Suprapubic skin (tissue), 4 donors: ENCODE measurements around the gene ZBTB7B. TPM values are rescaled to one million over a fixed set of nuclear protein-coding genes. Genes with fewer than 3 reads are reported as not detected.

Experiments
- DNase-seq, 2 donors: peaks; one replicate each; pipeline ENCODE4 v3.0.0-alpha.2; 2019; ENCODE audit warnings: low spot score in 2 of 2
- H3K27ac ChIP-seq: fragments of 200-600 bp; sonication (generic); one replicate; pipeline ENCODE4 v1.5.1; 2019
- H3K27me3 ChIP-seq: fragments of 200-600 bp; sonication (generic); one replicate; pipeline ENCODE4 v1.5.1; 2019
- H3K36me3 ChIP-seq: fragments of 200-600 bp; sonication (generic); one replicate; pipeline ENCODE4 v1.5.1; 2019
- H3K4me1 ChIP-seq: fragments of 200-600 bp; sonication (generic); one replicate; pipeline ENCODE4 v1.5.1; 2019
- H3K4me3 ChIP-seq: fragments of 200-600 bp; sonication (generic); one replicate; pipeline ENCODE4 v1.5.1; 2019; ENCODE audit warnings: mild to moderate bottlenecking
- H3K9me3 ChIP-seq: fragments of 200-600 bp; sonication (generic); one replicate; pipeline ENCODE4 v1.5.1; 2019
- CTCF ChIP-seq, 2 donors: fragments of 200-600 bp in 1 of 2; fragments of 450-650 bp in 1 of 2; sonication (generic) in 1 of 2; IDR thresholded peaks; one replicate each; pipeline ENCODE4 v1.5.1; 2016 to 2019; ENCODE audit warnings: antibody characterized with exemption in 2 of 2, mild to moderate bottlenecking in 1 of 2, moderate library complexity in 1 of 2
- EP300 ChIP-seq: sonication (generic); formaldehyde crosslinking; IDR thresholded peaks from one replicate; pipeline ENCODE4 v1.6.1; 2017; ENCODE audit warnings: antibody characterized with exemption
- POLR2A ChIP-seq, 2 donors: fragments of 450-650 bp; IDR thresholded peaks; one replicate each; pipeline ENCODE4 v1.6.1; 2017; ENCODE audit warnings: antibody characterized with exemption in 2 of 2, mild to moderate bottlenecking in 2 of 2, moderate library complexity in 2 of 2
- POLR2AphosphoS5 ChIP-seq, 3 donors: sonication (generic); formaldehyde crosslinking; IDR thresholded peaks; one replicate each; pipeline ENCODE4 v1.6.1; 2017; ENCODE audit warnings: antibody characterized with exemption in 3 of 3
- WGBS: methylation state at CpG from one replicate; pipeline ENCODE4 v1.1.5; 2018; 5-methylcytosine and 5-hydroxymethylcytosine counted together
- total RNA-seq, 4 donors: library from RNA; depleted of rRNA; stranded (reverse); fragments of >200 nt; gene quantifications; one replicate each; pipeline ENCODE4 v1.1.0, GENCODE V29; 2016

The ZBTB7B gene
- total RNA-seq, 4 donors from 2014 or later: 238 to 243 (median 239) TPM

DNA sequence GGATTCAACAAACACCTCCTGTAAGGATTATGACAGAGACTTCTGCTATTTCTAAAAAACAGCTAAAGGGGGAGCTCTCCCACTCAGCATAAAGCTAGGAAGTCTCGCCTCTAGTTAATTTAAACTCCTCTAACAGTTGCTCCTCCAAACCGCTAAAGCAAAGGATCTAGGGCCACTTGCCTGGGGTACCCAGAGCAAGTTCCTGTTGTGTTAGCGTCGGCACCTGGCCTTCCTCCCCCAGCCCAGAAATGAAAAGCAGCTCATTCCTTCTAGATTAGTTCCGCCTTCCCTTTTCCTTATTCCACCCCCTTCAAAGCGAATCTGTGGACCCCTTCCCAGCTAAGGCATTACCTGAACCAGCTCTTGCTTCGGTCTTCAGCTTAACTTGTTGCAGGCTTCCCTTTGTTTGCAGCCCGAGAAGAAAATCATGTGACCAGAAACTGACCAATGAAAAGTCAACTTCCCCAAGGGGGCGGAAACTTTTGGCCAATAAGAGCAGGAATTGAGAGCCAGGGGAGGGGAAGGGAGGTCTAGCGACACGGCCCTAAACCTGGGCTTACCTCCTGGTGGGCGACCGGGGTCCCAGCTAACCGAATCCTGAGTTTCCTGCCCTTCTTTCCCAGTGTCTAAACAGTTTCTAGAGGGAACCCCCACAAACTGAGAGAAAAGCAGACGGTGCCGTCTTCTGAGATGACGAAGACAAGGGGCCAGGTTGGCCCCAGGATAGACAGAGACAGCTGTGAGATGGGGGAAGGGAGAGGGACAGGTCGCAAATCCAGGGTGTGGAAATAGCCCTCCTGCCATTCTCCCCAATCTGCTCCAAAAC is 46.7 kb upstream of the ZBTB7B start, which contains the start of gene PBXIP1:
Gene PBXIP1, minus strand, starts transcription at position 382 of the 826 bp plus-strand sequence. CDS start 2,378 bp downstream, outside the sequence.
- 0% methylated on average over 18 of the region's 18 CpGs for WGBS
- TF ChIP-seq POLR2AphosphoS5 (IDR thresholded peaks at IDR 0.05) (no peak), CTCF (IDR thresholded peaks at IDR 0.05) (peak in 1 of 2 donors; percentile 9), EP300 (no peak), POLR2A (IDR thresholded peaks at IDR 0.05) (peak in 1 of 2 donors; percentile 28)
- H3K36me3 ChIP-seq: peaks cover 22% of the 10 kb centered on the region
- peak within 1 kb of the TSS; percentile 76 for H3K27ac ChIP-seq
- no peaks in the 10 kb centered on the region for H3K27me3 ChIP-seq
- DNase-seq: peak; percentile 87 to 88
- peaks cover 63% of the 10 kb centered on the region for H3K4me1 ChIP-seq
- H3K4me3 ChIP-seq: peak within 1 kb of the TSS; percentile 54
- no peaks in the 10 kb centered on the region for H3K9me3 ChIP-seq

GRCh38 chr1:154956544-154956941 is 46.1 kb upstream of the ZBTB7B start:
- peaks cover 67% of the 10 kb centered on the region for H3K4me1 ChIP-seq
- no peak for DNase-seq
- no peaks in the 10 kb centered on the region for H3K27me3 ChIP-seq
- H3K4me3 ChIP-seq: peak overlapping the region; percentile 54
- H3K36me3 ChIP-seq: peaks cover 16% of the 10 kb centered on the region
- H3K27ac ChIP-seq: peak overlapping the region; percentile 76
- no peaks in the 10 kb centered on the region for H3K9me3 ChIP-seq
- 12% methylated on average over 6 of the region's 6 CpGs for WGBS
- TF ChIP-seq POLR2AphosphoS5 (IDR thresholded peaks at IDR 0.05) (no peak), EP300 (no peak), CTCF (IDR thresholded peaks at IDR 0.05) (no peak), POLR2A (IDR thresholded peaks at IDR 0.05) (no peak)

- Histone ChIP-seq H3K27me3 (no peaks in the 10 kb centered on the region), H3K27ac (peak overlapping the region; percentile 76), H3K4me1 (peaks cover 70% of the 10 kb centered on the region), H3K36me3 (peaks cover 16% of the 10 kb centered on the region), H3K4me3 (no peak overlapping the region), H3K9me3 (no peaks in the 10 kb centered on the region)
- DNase-seq: no peak
- 28% methylated on average over 9 of the region's 9 CpGs for WGBS
- no peak for TF ChIP-seq EP300
Measured at GRCh38 chr1:154957091-154957657, 45.4 kb upstream of the ZBTB7B start.

GRCh38 chr1:154958036-154958435 is 44.6 kb upstream of the ZBTB7B start:
- H3K4me1 ChIP-seq: peaks cover 72% of the 10 kb centered on the region
- H3K9me3 ChIP-seq: no peaks in the 10 kb centered on the region
- no peak overlapping the region for H3K27ac ChIP-seq
- no peaks in the 10 kb centered on the region for H3K27me3 ChIP-seq
- 76% methylated on average over 2 of the region's 2 CpGs for WGBS
- no peak for DNase-seq
- TF ChIP-seq CTCF (IDR thresholded peaks at IDR 0.05) (no peak), POLR2AphosphoS5 (IDR thresholded peaks at IDR 0.05) (no peak), EP300 (no peak), POLR2A (IDR thresholded peaks at IDR 0.05) (no peak)
- peaks cover 20% of the 10 kb centered on the region for H3K36me3 ChIP-seq
- no peak overlapping the region for H3K4me3 ChIP-seq

- Histone ChIP-seq H3K4me1 (peaks cover 70% of the 10 kb centered on the region), H3K4me3 (no peak overlapping the region), H3K9me3 (no peaks in the 10 kb centered on the region), H3K27ac (no peak overlapping the region), H3K36me3 (peaks cover 28% of the 10 kb centered on the region), H3K27me3 (no peaks in the 10 kb centered on the region)
- TF ChIP-seq POLR2A (IDR thresholded peaks at IDR 0.05): no peak
- TF ChIP-seq POLR2AphosphoS5 (IDR thresholded peaks at IDR 0.05): no peak
- TF ChIP-seq CTCF (IDR thresholded peaks at IDR 0.05): no peak
- TF ChIP-seq EP300: no peak
- WGBS: 88% methylated on average over 14 of the region's 16 CpGs
- DNase-seq: no peak
Measured at GRCh38 chr1:154958681-154959425, 43.7 kb upstream of the ZBTB7B start.
